HG03571 (cell line): ENCODE measurements around the gene ASB2.

ENCODE experiments used
- ATAC-seq: cut with Tn5 transposase; IDR thresholded peaks from one replicate; pipeline ENCODE4 v1.9.1; 2021; ENCODE audit not compliant: unreplicated experiment

The ASB2 gene

DNA sequence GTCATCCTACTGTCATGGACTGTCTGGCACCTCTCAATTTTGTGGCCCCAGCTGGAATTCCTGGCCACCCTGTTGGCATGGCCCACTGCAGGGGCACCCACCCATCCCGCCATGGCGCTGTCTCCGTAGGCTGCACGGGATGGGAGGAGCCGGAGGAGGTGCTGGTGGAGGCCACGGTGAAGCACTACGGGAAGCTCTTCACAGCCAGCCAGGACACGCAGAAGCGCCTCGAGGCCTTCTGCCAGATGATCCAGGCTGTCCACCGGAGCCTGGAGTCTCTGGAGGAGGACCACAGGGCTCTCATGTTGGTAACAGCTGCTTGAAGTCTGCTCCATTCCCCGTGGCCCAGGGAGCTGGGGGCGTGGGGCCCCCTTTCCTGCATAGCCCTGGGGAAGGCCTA, 24.6 kb upstream of the ASB2 start:
- ATAC-seq: no peak

DNA sequence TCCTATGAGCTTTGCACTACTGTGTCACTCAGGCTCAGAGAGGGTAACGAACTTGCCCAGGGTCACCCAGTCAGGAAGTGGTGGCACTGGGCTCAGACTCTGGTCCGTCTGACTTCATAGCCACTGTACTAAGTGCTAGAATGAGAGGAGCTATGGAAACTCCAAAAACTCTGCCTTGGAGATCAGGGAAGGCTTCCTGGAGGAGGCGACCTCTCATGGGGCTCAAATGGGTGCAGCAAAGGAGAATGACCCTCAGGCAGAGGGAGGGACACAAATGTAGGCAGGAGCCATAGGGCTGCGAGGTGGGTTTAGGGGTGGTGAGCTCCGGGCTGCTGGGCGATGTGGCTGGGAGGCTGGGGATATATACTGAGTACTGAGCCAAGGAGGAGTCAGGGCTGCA, 23.9 kb upstream of the ASB2 start:
- ATAC-seq: no peak

GRCh38 chr14:93999573-93999972, 23.2 kb upstream of the ASB2 start:
- peak; percentile 39 for ATAC-seq

DNA sequence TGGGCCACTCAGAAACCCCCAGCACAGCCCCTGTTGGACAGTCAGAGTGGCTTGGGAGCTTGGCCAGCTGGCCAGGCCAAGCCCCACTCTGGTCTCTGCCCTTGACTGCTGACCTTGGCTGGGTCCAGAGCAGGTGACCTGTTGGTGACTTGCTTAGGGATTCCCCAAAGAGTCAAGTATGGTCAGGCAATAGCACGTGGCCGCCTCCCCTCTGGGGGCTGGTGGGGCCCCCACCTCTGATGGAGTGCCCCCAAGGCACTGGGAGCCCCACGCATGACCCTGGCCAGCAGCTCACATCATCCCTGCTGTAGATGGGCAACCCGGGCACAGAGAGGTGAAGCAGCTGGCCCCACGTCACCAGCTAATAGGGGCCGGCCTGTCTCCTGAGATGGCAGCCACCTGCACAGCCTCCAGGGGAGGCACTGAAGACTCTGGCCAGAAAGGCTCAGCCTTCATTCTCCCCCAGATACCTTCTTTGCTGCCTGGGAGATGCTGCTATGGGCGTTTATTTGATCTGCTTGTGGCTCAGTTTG, 22.6 kb upstream of the ASB2 start:
- ATAC-seq: no peak

GRCh38 chr14:93997916-93998870, 21.8 kb upstream of the ASB2 start:
- no peak for ATAC-seq

DNA sequence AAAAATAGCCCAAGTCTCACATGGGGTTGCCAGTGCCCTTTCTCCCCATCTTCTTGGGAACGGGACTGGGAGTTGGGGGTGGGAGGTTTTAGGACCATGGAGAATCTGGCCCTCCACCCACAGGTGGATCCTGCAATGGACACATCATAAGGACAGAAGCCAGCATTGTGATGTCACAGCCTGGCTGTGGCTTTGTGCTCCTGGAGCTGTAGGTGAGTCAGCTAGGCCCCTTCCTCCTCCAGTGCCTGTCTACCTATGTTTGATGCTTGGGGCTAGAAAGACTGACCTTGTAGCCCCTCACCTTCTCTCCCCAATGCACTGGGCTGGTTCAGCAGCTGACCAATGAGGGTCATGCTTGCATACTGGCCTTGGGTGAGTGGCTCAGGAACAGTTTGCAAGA, 20.7 kb upstream of the ASB2 start, which contains the start of gene CCDC197:
Gene CCDC197 (plus strand): TSS at position 220 of the 400 bp plus-strand sequence. CDS start 831 bp downstream, outside the sequence.
- ATAC-seq: no peak

DNA sequence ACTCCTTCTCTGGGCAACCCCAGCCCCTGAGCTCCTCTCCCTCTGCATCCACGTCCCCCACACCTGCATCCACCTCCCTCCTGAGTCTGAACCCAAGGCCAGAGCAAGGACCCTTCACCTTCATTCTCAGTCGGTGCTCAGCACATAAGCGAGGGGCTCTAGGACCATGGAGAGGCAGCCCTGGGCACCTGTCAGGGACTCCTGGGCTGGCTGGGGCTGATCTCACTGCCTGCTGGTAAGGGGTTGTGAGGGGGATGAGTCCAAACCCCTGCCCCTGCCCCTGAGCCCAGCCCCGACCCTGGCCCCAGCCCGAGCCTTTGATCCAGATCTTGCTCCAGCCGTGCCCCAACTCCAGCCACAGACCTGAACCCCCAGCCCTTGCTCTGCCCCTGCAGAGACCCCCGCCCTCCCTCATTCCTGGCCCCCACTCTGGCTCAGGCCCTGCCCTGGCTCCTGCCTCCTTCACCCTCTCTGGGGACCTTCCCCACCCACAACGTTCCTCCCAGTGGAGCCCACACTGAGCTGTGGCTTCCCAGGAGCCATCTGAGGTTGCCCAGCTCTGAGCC, 19.8 kb upstream of the ASB2 start:
- ATAC-seq: no peak

- no peak for ATAC-seq
Observed at GRCh38 chr14:93994919-93995682, 18.7 kb upstream of the ASB2 start.

GRCh38 chr14:93993382-93993781, 17.0 kb upstream of the ASB2 start:
- ATAC-seq: no peak

- no peak for ATAC-seq
Observed at GRCh38 chr14:93991649-93992048, 15.3 kb upstream of the ASB2 start.

DNA sequence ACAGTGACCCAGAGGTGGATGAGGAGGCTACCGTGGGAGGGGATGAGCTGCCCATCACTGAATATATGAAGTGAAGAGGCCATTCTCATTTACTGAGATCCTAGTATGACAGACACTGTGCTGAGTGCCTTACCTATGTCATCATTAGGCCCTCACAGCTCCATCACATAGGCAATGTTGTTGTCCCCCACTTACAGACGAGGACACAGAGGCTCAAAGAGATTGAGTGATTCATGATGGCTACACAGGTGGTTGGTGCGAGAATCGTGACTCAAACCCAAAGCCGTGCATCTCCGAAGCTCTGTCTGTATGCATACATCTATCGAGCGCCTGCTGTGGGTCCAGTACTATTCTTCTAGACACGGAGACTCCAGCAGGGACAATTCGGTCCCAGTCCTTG, 14.8 kb upstream of the ASB2 start:
- ATAC-seq: no peak

DNA sequence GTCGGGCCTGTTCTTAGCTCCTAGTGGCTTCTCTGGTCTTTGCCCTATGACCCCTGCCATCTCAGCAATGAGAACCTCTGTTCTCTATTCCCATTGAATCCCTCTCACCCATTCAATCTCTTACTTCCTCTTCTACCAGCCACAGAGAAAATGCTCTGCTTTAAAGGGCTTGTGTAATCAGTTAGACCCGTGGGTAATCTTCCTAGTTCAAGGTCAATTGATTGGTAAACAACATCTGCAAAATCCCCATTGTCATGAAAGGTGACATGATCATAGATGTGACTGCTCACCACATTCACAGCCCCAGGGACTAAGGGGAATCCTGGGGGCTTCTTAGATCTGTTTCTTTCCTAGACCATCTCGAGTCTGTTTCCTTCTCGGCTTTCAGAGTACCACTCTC, 13.6 kb upstream of the ASB2 start:
- ATAC-seq: peak; percentile 41

GRCh38 chr14:93987815-93988476, 11.6 kb upstream of the ASB2 start:
- ATAC-seq: no peak

DNA sequence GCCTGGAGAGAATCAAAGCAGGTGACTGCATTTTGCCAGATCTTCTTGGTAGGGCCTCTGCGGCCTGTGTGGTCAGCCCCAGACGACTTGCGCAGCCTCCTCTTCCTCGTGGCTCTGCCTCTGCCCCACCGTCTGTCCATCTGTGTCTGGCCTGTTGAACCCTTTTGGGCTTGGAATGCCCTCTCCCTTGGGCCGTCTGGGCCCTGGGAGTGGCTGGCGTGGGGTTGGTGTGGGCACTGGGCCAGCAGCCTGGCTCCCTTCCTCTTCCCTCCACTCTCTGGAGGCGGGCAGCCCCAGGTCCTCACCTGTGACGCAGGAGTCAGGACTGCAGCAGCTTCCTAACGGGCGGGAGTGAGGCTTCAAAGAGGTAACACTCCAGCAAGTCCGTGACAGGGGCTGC, 11.0 kb upstream of the ASB2 start:
- ATAC-seq: no peak

DNA sequence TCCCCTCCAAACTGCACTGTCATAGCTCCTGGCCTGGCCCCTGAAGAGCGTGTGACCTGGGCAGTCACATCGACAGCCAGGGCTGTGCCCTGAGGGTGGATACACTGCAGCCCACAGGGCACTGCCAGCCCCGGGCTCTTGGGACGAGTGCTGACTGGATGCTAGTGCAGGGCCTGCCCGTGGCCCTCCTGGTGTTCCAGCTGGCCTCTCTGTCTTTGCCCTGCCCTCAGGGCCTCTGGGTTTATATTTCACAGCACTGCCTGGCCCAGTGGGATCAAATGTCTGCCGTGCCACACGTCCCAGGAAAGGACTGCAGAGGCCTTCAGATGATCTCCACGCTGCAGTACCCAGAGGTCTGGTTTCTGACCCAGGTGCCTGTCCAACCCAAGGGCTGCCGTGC, 10.6 kb upstream of the ASB2 start:
- no peak for ATAC-seq

- no peak for ATAC-seq
Observed at GRCh38 chr14:93984987-93985410, 8.6 kb upstream of the ASB2 start.

DNA sequence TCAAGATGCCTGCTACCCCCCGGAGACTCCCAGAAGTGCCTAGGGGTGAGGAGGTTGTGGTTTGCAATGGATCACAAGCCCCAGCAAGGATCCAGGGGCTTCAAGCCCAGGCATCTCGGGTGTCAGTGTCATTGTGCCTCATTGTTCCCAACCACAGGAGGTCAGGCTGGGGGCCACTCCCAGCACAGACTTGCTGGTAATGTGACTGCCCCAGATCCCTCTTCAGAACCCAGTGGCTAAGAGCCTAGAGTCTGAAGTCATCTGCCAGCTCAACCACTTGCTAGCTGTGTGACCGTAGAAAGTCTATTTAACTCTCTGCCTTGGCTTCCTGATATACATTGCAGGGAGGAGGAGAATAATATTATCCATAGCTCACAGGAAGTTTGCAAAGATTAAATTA, 7.7 kb upstream of the ASB2 start:
- no peak for ATAC-seq

DNA sequence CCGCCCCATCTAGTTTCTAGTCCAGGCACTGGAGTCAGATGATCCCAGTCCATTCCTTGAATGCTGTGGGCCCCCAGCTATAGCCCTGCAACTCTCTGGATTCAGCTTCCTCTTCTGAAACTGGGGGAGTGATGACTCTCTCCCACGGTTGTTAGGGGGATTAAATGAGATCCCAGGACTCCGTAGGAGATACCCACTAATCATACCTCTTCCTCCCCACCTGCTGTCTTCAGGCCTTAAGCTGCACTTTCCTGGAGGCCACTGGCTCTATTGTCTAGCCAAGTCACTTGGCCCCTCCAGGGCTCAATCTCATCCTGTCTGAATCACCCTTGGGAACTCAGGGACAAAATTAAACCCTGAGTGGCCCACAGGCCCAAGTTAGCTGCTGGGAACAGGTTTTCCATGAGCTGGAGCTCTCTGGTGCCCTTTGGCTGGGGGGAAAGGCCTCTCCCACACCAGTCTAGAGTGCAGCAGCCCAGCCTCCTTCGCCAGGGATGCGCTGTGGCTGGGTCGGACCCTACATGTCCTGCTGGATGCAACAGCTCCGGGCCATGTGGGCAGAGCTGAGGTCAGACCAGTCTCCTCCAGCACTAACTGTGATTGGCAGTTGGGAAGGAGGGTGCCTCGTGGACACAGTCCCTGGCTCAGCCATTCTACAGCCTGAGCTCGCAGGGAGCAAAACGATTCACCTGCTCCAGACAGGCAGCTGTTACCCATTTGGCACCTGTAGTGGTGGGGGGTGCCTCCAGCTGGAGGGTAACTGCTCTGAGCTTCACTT, 6.0 kb upstream of the ASB2 start:
- no peak for ATAC-seq

GRCh38 chr14:93981316-93982229, 5.2 kb upstream of the ASB2 start:
- no peak for ATAC-seq
